Thyroid gland (tissue), 4 donors: ENCODE data around the gene ZNF618.

ENCODE experiments used
- POLR2A ChIP-seq, 2 donors: fragments of 450-650 bp; IDR thresholded peaks; one replicate each; pipeline ENCODE4 v1.6.1; 2017; ENCODE audit warnings: antibody characterized with exemption in 2 of 2, mild to moderate bottlenecking in 2 of 2, moderate library complexity in 1 of 2
- TF ChIP-seq, protein P1 (sequence below), 6 experiments: fragments of 200-600 bp in 3 of 6; fragments of 450-650 bp in 3 of 6; sonication (generic) in 3 of 6; IDR thresholded peaks; one replicate each; pipeline ENCODE4 v1.5.1; 2016 to 2019; ENCODE audit warnings: antibody characterized with exemption in 6 of 6, mild to moderate bottlenecking in 2 of 6, inconsistent platforms in 1 of 6, moderate library complexity in 1 of 6

DNA sequence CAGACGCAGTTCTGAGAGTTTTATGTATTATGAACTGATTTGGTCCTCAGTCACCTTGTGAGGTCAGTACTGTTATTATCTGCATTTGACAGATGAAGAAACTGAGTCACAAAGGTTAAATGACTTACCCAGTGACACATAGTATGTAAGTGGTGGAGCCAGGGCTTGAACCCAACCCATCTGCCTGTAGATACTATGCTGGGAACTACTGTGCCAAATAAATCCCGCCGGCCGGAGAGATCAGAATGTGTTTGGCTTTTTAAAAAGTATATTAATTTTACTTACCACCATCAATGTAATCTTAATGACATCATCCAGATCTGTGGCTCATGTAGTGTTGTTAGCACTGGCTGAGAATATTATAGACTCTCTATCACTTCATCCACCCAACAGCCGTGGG, 80.8 kb downstream of the ZNF618 start:
- TF ChIP-seq, protein P1, sequence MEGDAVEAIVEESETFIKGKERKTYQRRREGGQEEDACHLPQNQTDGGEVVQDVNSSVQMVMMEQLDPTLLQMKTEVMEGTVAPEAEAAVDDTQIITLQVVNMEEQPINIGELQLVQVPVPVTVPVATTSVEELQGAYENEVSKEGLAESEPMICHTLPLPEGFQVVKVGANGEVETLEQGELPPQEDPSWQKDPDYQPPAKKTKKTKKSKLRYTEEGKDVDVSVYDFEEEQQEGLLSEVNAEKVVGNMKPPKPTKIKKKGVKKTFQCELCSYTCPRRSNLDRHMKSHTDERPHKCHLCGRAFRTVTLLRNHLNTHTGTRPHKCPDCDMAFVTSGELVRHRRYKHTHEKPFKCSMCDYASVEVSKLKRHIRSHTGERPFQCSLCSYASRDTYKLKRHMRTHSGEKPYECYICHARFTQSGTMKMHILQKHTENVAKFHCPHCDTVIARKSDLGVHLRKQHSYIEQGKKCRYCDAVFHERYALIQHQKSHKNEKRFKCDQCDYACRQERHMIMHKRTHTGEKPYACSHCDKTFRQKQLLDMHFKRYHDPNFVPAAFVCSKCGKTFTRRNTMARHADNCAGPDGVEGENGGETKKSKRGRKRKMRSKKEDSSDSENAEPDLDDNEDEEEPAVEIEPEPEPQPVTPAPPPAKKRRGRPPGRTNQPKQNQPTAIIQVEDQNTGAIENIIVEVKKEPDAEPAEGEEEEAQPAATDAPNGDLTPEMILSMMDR (IDR thresholded peaks at IDR 0.05): no peak
- TF ChIP-seq POLR2A (IDR thresholded peaks at IDR 0.05): no peak
